Osteoblast (primary cell): ENCODE data around the gene RBPJ. TPM values are rescaled to one million over a fixed set of nuclear protein-coding genes. Genes with fewer than 3 reads are reported as not detected.

Experiments
- DNase-seq: peaks from one replicate; pipeline ENCODE4 v3.0.0; 2011; ENCODE audit warnings: low spot score, mixed read lengths; ENCODE audit not compliant: insufficient read length; ENCODE audit errors: missing footprints
- H2AFZ ChIP-seq: 2 replicates; pipeline ENCODE4 v1.6.0; 2011; ENCODE audit warnings: mild to moderate bottlenecking, low read length
- H3K27ac ChIP-seq: 2 replicates; pipeline ENCODE4 v1.5.1; 2011; ENCODE audit warnings: mild to moderate bottlenecking, low read depth, low read length, moderate library complexity
- H3K27me3 ChIP-seq: 2 replicates; pipeline ENCODE4 v1.6.0; 2012; ENCODE audit warnings: mild to moderate bottlenecking, control low read depth, inconsistent platforms, low read length, moderate library complexity; ENCODE audit not compliant: insufficient read depth
- H3K36me3 ChIP-seq: 2 replicates; pipeline ENCODE4 v1.5.1; 2011; ENCODE audit warnings: mild to moderate bottlenecking, low read length, control low read depth, moderate library complexity; ENCODE audit not compliant: insufficient read depth
- H3K4me1 ChIP-seq: 2 replicates; pipeline ENCODE4 v1.5.1; 2011; ENCODE audit warnings: mild to moderate bottlenecking, low read length, control low read depth, moderate library complexity; ENCODE audit not compliant: insufficient read depth
- H3K4me2 ChIP-seq: 2 replicates; pipeline ENCODE4 v1.6.0; 2011; ENCODE audit warnings: mild to moderate bottlenecking, low read length; ENCODE audit not compliant: insufficient read depth
- H3K4me3 ChIP-seq: fragments of 200-600 bp; sonication (generic); 3 replicates; pipeline ENCODE4 v1.5.1; 2012; ENCODE audit warnings: mild to moderate bottlenecking, low read length, inconsistent platforms; ENCODE audit not compliant: insufficient read depth
- H3K79me2 ChIP-seq: 2 replicates; pipeline ENCODE4 v1.6.0; 2012; ENCODE audit warnings: mild to moderate bottlenecking, low read length, control low read depth, inconsistent platforms; ENCODE audit not compliant: insufficient read depth
- H3K9me3 ChIP-seq: 2 replicates; pipeline ENCODE4 v1.5.1; 2011; ENCODE audit warnings: low read depth, low read length, control low read depth
- H4K20me1 ChIP-seq: 2 replicates; pipeline ENCODE4 v1.6.0; 2012; ENCODE audit warnings: mild to moderate bottlenecking, low read length, control low read depth; ENCODE audit not compliant: insufficient read depth
- total RNA-seq: library from RNA; depleted of rRNA; stranded (reverse); fragments of >200 nt; gene quantifications from 2 replicates; pipeline ENCODE4 v1.2.3, GENCODE V29; 2012
- TF ChIP-seq, protein P1 (sequence below): IDR thresholded peaks from 2 replicates; pipeline ENCODE4 v1.5.1; 2011; ENCODE audit warnings: mild to moderate bottlenecking, low read depth, low read length, moderate library complexity; ENCODE audit errors: extremely low read depth

RBPJ gene
- total RNA-seq, 1 donor, result 106 TPM

DNA sequence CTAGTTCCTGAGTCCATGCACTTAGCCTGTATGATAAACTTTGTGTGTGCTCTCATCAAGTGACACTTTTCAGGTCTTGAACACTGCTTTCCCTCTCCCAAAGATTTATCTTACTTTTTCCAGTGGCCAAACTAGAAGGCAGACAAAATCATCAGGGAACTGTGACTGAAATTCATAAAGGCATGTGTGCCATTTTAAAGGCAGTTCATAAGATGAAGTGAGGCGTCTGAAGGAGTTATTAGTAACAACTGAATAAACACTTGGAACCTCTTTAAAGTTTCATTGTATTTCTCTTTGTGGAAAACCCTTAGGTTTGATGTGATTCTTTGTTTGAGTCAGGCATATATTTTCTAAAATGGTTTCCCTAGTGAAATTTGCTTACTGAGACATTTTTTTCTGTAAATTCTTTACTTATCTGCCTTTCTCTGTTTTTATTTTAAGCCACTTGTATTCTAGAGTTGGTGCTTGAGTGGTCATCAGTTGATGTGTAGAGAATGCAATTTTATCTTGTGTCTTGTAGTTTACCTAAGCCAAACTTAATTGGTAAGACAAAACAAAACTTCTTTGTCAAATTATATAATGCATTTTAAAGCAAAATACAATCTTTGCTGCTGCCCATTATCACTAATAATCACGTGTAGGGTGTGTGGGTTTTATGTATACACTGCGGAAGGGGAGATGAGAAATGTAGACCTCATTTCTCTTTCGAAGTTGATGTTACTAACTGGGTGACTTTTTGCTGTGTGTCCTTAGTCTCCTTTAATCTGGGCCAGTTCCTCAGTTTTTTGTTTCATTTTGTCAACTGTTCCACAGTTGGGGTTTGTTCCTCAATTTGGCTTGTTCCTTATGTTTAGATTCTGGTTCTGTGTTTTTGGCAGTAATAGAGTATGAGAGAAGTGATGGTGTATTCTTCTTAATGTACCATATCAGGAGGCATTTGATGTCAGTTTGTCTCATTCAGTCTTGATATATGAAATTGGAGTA lies 56.8 kb downstream of the RBPJ start:
- peaks cover 7% of the 10 kb centered on the region for H3K36me3 ChIP-seq
- TF ChIP-seq, protein P1, sequence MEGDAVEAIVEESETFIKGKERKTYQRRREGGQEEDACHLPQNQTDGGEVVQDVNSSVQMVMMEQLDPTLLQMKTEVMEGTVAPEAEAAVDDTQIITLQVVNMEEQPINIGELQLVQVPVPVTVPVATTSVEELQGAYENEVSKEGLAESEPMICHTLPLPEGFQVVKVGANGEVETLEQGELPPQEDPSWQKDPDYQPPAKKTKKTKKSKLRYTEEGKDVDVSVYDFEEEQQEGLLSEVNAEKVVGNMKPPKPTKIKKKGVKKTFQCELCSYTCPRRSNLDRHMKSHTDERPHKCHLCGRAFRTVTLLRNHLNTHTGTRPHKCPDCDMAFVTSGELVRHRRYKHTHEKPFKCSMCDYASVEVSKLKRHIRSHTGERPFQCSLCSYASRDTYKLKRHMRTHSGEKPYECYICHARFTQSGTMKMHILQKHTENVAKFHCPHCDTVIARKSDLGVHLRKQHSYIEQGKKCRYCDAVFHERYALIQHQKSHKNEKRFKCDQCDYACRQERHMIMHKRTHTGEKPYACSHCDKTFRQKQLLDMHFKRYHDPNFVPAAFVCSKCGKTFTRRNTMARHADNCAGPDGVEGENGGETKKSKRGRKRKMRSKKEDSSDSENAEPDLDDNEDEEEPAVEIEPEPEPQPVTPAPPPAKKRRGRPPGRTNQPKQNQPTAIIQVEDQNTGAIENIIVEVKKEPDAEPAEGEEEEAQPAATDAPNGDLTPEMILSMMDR, result no peak
- H3K27me3 ChIP-seq, result no peaks in the 10 kb centered on the region
- no peaks in the 10 kb centered on the region for H3K9me3 ChIP-seq
- no peak for DNase-seq
- H3K4me2 ChIP-seq, result no peak overlapping the region
- H2AFZ ChIP-seq, result no peak overlapping the region
- peaks cover 48% of the 10 kb centered on the region for H4K20me1 ChIP-seq
- no peak overlapping the region for H3K27ac ChIP-seq
- peaks cover 4% of the 10 kb centered on the region for H3K4me1 ChIP-seq
- H3K79me2 ChIP-seq, result peaks cover 99% of the 10 kb centered on the region
- no peak overlapping the region for H3K4me3 ChIP-seq

GRCh38 chr4:26379837-26380236 lies 59.0 kb downstream of the RBPJ start:
- TF ChIP-seq, protein P1, result no peak
- no peaks in the 10 kb centered on the region for H3K27me3 ChIP-seq
- H3K79me2 ChIP-seq, result peaks cover 96% of the 10 kb centered on the region
- no peaks in the 10 kb centered on the region for H3K9me3 ChIP-seq
- H2AFZ ChIP-seq, result no peak overlapping the region
- H3K4me1 ChIP-seq, result no peaks in the 10 kb centered on the region
- no peak for DNase-seq
- H3K4me2 ChIP-seq, result no peak overlapping the region
- H3K36me3 ChIP-seq, result peaks cover 7% of the 10 kb centered on the region
- H3K27ac ChIP-seq, result no peak overlapping the region
- H3K4me3 ChIP-seq, result no peak overlapping the region
- peaks cover 41% of the 10 kb centered on the region for H4K20me1 ChIP-seq

DNA sequence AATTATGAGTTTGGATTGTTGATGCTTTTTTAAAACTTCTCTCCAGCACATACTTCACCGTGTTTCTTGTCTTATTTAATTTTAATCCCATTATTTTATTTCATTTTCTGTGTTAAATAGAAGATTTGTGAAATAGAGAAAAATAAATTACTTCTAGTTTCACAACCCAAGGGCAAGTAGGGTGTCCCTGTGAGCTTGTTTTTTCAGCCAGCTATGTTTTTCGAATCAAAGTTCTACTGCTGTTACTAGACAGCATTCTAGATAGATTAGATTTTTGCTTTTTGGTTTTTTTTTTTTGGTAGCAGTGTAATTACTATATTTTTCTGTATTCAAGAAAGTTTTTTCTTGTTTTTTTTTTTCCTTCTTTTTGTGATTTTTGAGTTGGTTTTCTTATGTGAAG lies 59.9 kb downstream of the RBPJ start:
- DNase-seq, result no peak
- H3K79me2 ChIP-seq, result peaks cover 94% of the 10 kb centered on the region

More for the DNA sequence above, 59.9 kb downstream of the RBPJ start:
- TF ChIP-seq, protein P1, result no peak
- Histone ChIP-seq H3K36me3 (peaks cover 7% of the 10 kb centered on the region), H3K4me3 (no peak overlapping the region), H2AFZ (no peak overlapping the region), H3K27ac (no peak overlapping the region), H3K4me1 (no peaks in the 10 kb centered on the region), H3K9me3 (no peaks in the 10 kb centered on the region), H3K27me3 (no peaks in the 10 kb centered on the region), H3K4me2 (no peak overlapping the region), H4K20me1 (peaks cover 33% of the 10 kb centered on the region)
